Chondrocyte (in vitro differentiated cells): ENCODE results near the gene MRPS23. TPM values are rescaled to one million over a fixed set of nuclear protein-coding genes. Genes with fewer than 3 reads are reported as not detected.

Experiments used
- DNase-seq: peaks from one replicate; pipeline ENCODE4 v3.0.0; 2021; ENCODE audit warnings: mixed read lengths, low spot score
- H3K27ac Mint-ChIP-seq: one replicate; pipeline ENCODE4 v1.8.0; 2021; ENCODE audit warnings: mild to moderate bottlenecking, moderate library complexity, mixed read lengths; ENCODE audit not compliant: unreplicated experiment
- H3K27me3 Mint-ChIP-seq: 2 replicates; pipeline ENCODE4 v1.8.0; 2021; ENCODE audit warnings: low read depth, mixed read lengths
- H3K36me3 Mint-ChIP-seq: 2 replicates; pipeline ENCODE4 v1.8.0; 2021; ENCODE audit warnings: low read depth, mixed read lengths
- H3K4me1 Mint-ChIP-seq: 2 replicates; pipeline ENCODE4 v1.8.0; 2021; ENCODE audit warnings: low read depth, mild to moderate bottlenecking, mixed read lengths
- H3K4me3 Mint-ChIP-seq: one replicate; pipeline ENCODE4 v1.8.0; 2021; ENCODE audit warnings: mild to moderate bottlenecking, moderate library complexity, mixed read lengths; ENCODE audit not compliant: unreplicated experiment
- H3K9me3 Mint-ChIP-seq: 2 replicates; pipeline ENCODE4 v1.8.0; 2021; ENCODE audit warnings: low read depth, mixed read lengths
- CTCF ChIP-seq: fragments of 200-600 bp; sonication (generic); IDR thresholded peaks from 2 replicates; pipeline ENCODE4 v1.5.0; 2021; ENCODE audit warnings: antibody characterized with exemption, mild to moderate bottlenecking, moderate library complexity
- total RNA-seq: library from RNA; stranded (reverse); gene quantifications from 3 replicates; pipeline ENCODE4 v1.2.1, GENCODE V29; 2021

MRPS23 gene
- total RNA-seq, 1 donor from 2014 or later: 33.3 TPM

- Mint-ChIP-seq H3K27ac (peak overlapping the region; percentile 89), H3K4me1 (peaks cover 60% of the 10 kb centered on the region), H3K4me3 (no peak overlapping the region), H3K36me3 (peaks cover 10% of the 10 kb centered on the region), H3K9me3 (no peaks in the 10 kb centered on the region), H3K27me3 (no peaks in the 10 kb centered on the region)
- TF ChIP-seq CTCF: no peak
- DNase-seq: no peak
Observed at GRCh38 chr17:57881783-57882351, 32.0 kb upstream of the MRPS23 start.

GRCh38 chr17:57881143-57881542 is 31.3 kb upstream of the MRPS23 start:
- Mint-ChIP-seq H3K9me3 (no peaks in the 10 kb centered on the region), H3K4me3 (no peak overlapping the region), H3K36me3 (peaks cover 10% of the 10 kb centered on the region), H3K27ac (peak overlapping the region; percentile 89), H3K27me3 (no peaks in the 10 kb centered on the region), H3K4me1 (peaks cover 66% of the 10 kb centered on the region)
- DNase-seq: no peak
- TF ChIP-seq CTCF: no peak

- Mint-ChIP-seq H3K4me3 (no peak overlapping the region), H3K9me3 (no peaks in the 10 kb centered on the region), H3K4me1 (peaks cover 77% of the 10 kb centered on the region), H3K36me3 (peaks cover 10% of the 10 kb centered on the region), H3K27ac (peak overlapping the region; percentile 89), H3K27me3 (no peaks in the 10 kb centered on the region)
- DNase-seq: no peak
- no peak for TF ChIP-seq CTCF
Observed at GRCh38 chr17:57880086-57880456, 30.2 kb upstream of the MRPS23 start.

- peak overlapping the region; percentile 82 for H3K27ac Mint-ChIP-seq
- no peak overlapping the region for H3K4me3 Mint-ChIP-seq
- no peaks in the 10 kb centered on the region for H3K9me3 Mint-ChIP-seq
- peaks cover 81% of the 10 kb centered on the region for H3K4me1 Mint-ChIP-seq
- H3K36me3 Mint-ChIP-seq: peaks cover 6% of the 10 kb centered on the region
- no peak for DNase-seq
- no peak for TF ChIP-seq CTCF
- H3K27me3 Mint-ChIP-seq: no peaks in the 10 kb centered on the region
Observed at GRCh38 chr17:57879437-57880085, 29.7 kb upstream of the MRPS23 start.

GRCh38 chr17:57877803-57878377 is 28.0 kb upstream of the MRPS23 start:
- peaks cover 4% of the 10 kb centered on the region for H3K36me3 Mint-ChIP-seq
- DNase-seq: no peak
- TF ChIP-seq CTCF: no peak
- peak overlapping the region; percentile 81 for H3K27ac Mint-ChIP-seq
- peaks cover 95% of the 10 kb centered on the region for H3K4me1 Mint-ChIP-seq
- H3K9me3 Mint-ChIP-seq: no peaks in the 10 kb centered on the region
- H3K27me3 Mint-ChIP-seq: no peaks in the 10 kb centered on the region
- no peak overlapping the region for H3K4me3 Mint-ChIP-seq
